HL-60 (cell line): ENCODE results near the gene AP3S1.

Source experiments
- CTCF ChIP-seq: IDR thresholded peaks from one replicate; pipeline ENCODE4 v1.5.1; 2011; ENCODE audit warnings: low read length, control low read depth, inconsistent platforms; ENCODE audit not compliant: insufficient read depth
- POLR2AphosphoS5 ChIP-seq: IDR thresholded peaks from 2 replicates; pipeline ENCODE4 v1.6.1; 2012; ENCODE audit warnings: low read depth
- REST ChIP-seq: IDR thresholded peaks from 2 replicates; pipeline ENCODE4 v1.6.1; 2012; ENCODE audit warnings: low read depth; ENCODE audit not compliant: insufficient replicate concordance

- TF ChIP-seq REST (no peak), CTCF (no peak), POLR2AphosphoS5 (no peak)
Observed at GRCh38 chr5:115873392-115873791, 31.7 kb downstream of the AP3S1 start.
